GM23338 (cell line): ENCODE measurements around the gene KCNJ2. TPM values are rescaled to one million over a fixed set of nuclear protein-coding genes. Genes with fewer than 3 reads are reported as not detected.

Experiments used
- ATAC-seq: fragments of 200-7000 bp; cut with Tn5 transposase; 3 replicates; pipeline ENCODE4 v1.9.1; 2020
- DNase-seq: peaks from one replicate; pipeline ENCODE4 v3.0.0-alpha.2; 2015; ENCODE audit warnings: low spot score
- H2AFZ ChIP-seq: fragments of 200-600 bp; sonication (generic); 2 replicates; pipeline ENCODE4 v1.8.0; 2016; ENCODE audit warnings: antibody characterized with exemption, mild to moderate bottlenecking, moderate library complexity
- H3F3A ChIP-seq: fragments of 200-600 bp; sonication (generic); replicated peaks from 2 replicates; pipeline ENCODE4 v1.8.0; 2017; ENCODE audit warnings: antibody characterized with exemption, mixed run types, low read depth
- H3K27ac ChIP-seq: fragments of 200-600 bp; sonication (generic); 2 replicates; pipeline ENCODE4 v1.6.1; 2016; ENCODE audit warnings: low read depth
- H3K27me3 ChIP-seq: fragments of 200-600 bp; sonication (generic); 2 replicates; pipeline ENCODE4 v1.8.0; 2016; ENCODE audit warnings: mild to moderate bottlenecking, mixed run types, moderate library complexity; ENCODE audit not compliant: insufficient read depth
- H3K36me3 ChIP-seq: fragments of 200-600 bp; sonication (generic); 2 replicates; pipeline ENCODE4 v1.8.0; 2016; ENCODE audit warnings: mild to moderate bottlenecking; ENCODE audit not compliant: insufficient read depth
- H3K4me1 ChIP-seq: fragments of 200-600 bp; sonication (generic); 2 replicates; pipeline ENCODE4 v1.8.0; 2016; ENCODE audit warnings: mild to moderate bottlenecking, moderate library complexity; ENCODE audit not compliant: insufficient read depth
- H3K4me2 ChIP-seq: fragments of 200-600 bp; sonication (generic); 2 replicates; pipeline ENCODE4 v1.7.1; 2017; ENCODE audit warnings: mixed run types
- H3K4me3 ChIP-seq: fragments of 200-600 bp; sonication (generic); 2 replicates; pipeline ENCODE4 v1.6.1; 2016; ENCODE audit warnings: mixed run types
- H3K79me2 ChIP-seq: fragments of 200-600 bp; sonication (generic); replicated peaks from 2 replicates; pipeline ENCODE4 v1.8.0; 2017; ENCODE audit warnings: mild to moderate bottlenecking; ENCODE audit not compliant: insufficient read depth
- H3K9me2 ChIP-seq: fragments of 200-600 bp; sonication (generic); 2 replicates; pipeline ENCODE4 v1.8.0; 2017; ENCODE audit not compliant: insufficient read depth
- H4K20me1 ChIP-seq: fragments of 200-600 bp; sonication (generic); replicated peaks from 2 replicates; pipeline ENCODE4 v1.8.0; 2017; ENCODE audit warnings: mild to moderate bottlenecking; ENCODE audit not compliant: insufficient read depth
- H3K27ac Mint-ChIP-seq: 2 replicates; pipeline ENCODE4 v1.8.0; 2020; ENCODE audit warnings: inconsistent platforms, mild to moderate bottlenecking, moderate library complexity, mixed read lengths
- H3K27me3 Mint-ChIP-seq: 3 replicates; pipeline ENCODE4 v1.8.0; 2022; ENCODE audit warnings: low read depth, mild to moderate bottlenecking, moderate library complexity, mixed read lengths, inconsistent platforms; ENCODE audit not compliant: insufficient read depth, poor library complexity
- H3K36me3 Mint-ChIP-seq: 3 replicates; pipeline ENCODE4 v1.8.0; 2021; ENCODE audit warnings: low read depth, mild to moderate bottlenecking, inconsistent platforms, moderate library complexity, mixed read lengths
- H3K4me1 Mint-ChIP-seq: 3 replicates; pipeline ENCODE4 v1.8.0; 2020; ENCODE audit warnings: mild to moderate bottlenecking, inconsistent platforms, mixed read lengths
- H3K4me3 Mint-ChIP-seq: 3 replicates; pipeline ENCODE4 v1.8.0; 2021; ENCODE audit warnings: moderate library complexity, mild to moderate bottlenecking, inconsistent platforms, mixed read lengths
- H3K9me3 Mint-ChIP-seq: 3 replicates; pipeline ENCODE4 v1.8.0; 2020; ENCODE audit warnings: moderate library complexity, mild to moderate bottlenecking, inconsistent platforms, mixed read lengths
- CTCF ChIP-seq, 2 experiments: fragments of 200-600 bp in 1 of 2; sonication (generic) in 1 of 2; conservative IDR thresholded peaks; 2 replicates each; pipeline versions ENCODE4 v1.5.1 to v1.6.1; 2016 to 2017; ENCODE audit warnings: antibody characterized with exemption in 2 of 2, low read depth in 2 of 2, mild to moderate bottlenecking in 2 of 2, moderate library complexity in 1 of 2
- EZH2 ChIP-seq: fragments of 200-600 bp; sonication (generic); IDR thresholded peaks from one replicate; pipeline ENCODE4 v1.8.0; 2017; ENCODE audit warnings: antibody characterized with exemption, mild to moderate bottlenecking, low read depth; ENCODE audit not compliant: unreplicated experiment
- NANOG ChIP-seq: IDR thresholded peaks from 2 replicates; pipeline ENCODE4 v1.6.1; 2016; ENCODE audit warnings: antibody characterized with exemption, borderline replicate concordance
- ZNF462 ChIP-seq: fragments of 250-450 bp; sonication (Bioruptor Pico); IDR thresholded peaks from 2 replicates; pipeline ENCODE4 v1.5.0; 2020; ENCODE audit warnings: mild to moderate bottlenecking, moderate library complexity
- polyA plus RNA-seq: library from polyadenylated mRNA; unstranded; fragments of >200 nt; fragmentation: Nextera tagmentation; extraction: Ambion mirVana; gene quantifications from 2 replicates; pipeline ENCODE4 v1.2.1, GENCODE V29; 2016
- total RNA-seq: library from RNA; depleted of rRNA; stranded (reverse); fragments of >200 nt; shearing (Covaris generic); gene quantifications from 2 replicates; pipeline ENCODE4 v1.2.3, GENCODE V29; 2014

The KCNJ2 gene
- total and polyA plus RNA-seq, 2 experiments from 2014 or later, result 2.1 to 4.4 TPM

GRCh38 chr17:70168044-70168976 lies 1.0 kb upstream of the KCNJ2 start:
- H3K27me3 Mint-ChIP-seq, result peaks cover 14% of the 10 kb centered on the region
- H3K4me3 Mint-ChIP-seq, result peak overlapping the region; percentile 81
- peaks cover 15% of the 10 kb centered on the region for H3K4me1 Mint-ChIP-seq
- Histone ChIP-seq H3K4me1 (peaks cover 16% of the 10 kb centered on the region), H4K20me1 (0 out of 2 replicates have a peak, but pooled peaks cover 2% of the 10 kb centered on the region), H3K27me3 (peaks cover 41% of the 10 kb centered on the region), H3K4me3 (peak overlapping the region; percentile 72), H3K9me2 (no peaks in the 10 kb centered on the region), H3K4me2 (peak overlapping the region; percentile 96), H3K79me2 (peaks cover 4% of the 10 kb centered on the region; the same call in 1 of the 2 replicates), H2AFZ (peak overlapping the region; percentile 97), H3F3A (no peaks in the 10 kb centered on the region), H3K27ac (no peak overlapping the region), H3K36me3 (no peaks in the 10 kb centered on the region)
- ATAC-seq (peak; percentile 66), DNase-seq (peak; percentile 84)
- no peaks in the 10 kb centered on the region for H3K36me3 Mint-ChIP-seq
- H3K9me3 Mint-ChIP-seq, result no peaks in the 10 kb centered on the region
- TF ChIP-seq NANOG (no peak), CTCF (conservative IDR thresholded peaks at IDR 0.05; ENCODE audit: low read depth in 2 of 2) (peak; percentile 64 to 85), ZNF462 (CRISPR knock-in tag) (no peak), EZH2 (peak; percentile 31)
- H3K27ac Mint-ChIP-seq, result no peak overlapping the region
